ENCODE results near the gene PFAS. TPM values are rescaled to one million over a fixed set of nuclear protein-coding genes. Genes with fewer than 3 reads are reported as not detected.

PFAS gene
- total RNA-seq, 1 donor from 2014 or later: 28.3 TPM

- ATAC-seq (peak; percentile 4), DNase-seq (no peak)
- H3K27ac ChIP-seq: peak overlapping the region; percentile 93
- no peaks in the 10 kb centered on the region for H3K9me3 ChIP-seq
- H3K4me1 ChIP-seq: peaks cover 8% of the 10 kb centered on the region
- no peaks in the 10 kb centered on the region for H3K36me3 ChIP-seq
- H3K27me3 ChIP-seq: no peaks in the 10 kb centered on the region
- peak overlapping the region; percentile 73 for H3K4me3 ChIP-seq
- intact Hi-C loops (cut with DNase I): no loop called here
- TF ChIP-seq, protein P1, sequence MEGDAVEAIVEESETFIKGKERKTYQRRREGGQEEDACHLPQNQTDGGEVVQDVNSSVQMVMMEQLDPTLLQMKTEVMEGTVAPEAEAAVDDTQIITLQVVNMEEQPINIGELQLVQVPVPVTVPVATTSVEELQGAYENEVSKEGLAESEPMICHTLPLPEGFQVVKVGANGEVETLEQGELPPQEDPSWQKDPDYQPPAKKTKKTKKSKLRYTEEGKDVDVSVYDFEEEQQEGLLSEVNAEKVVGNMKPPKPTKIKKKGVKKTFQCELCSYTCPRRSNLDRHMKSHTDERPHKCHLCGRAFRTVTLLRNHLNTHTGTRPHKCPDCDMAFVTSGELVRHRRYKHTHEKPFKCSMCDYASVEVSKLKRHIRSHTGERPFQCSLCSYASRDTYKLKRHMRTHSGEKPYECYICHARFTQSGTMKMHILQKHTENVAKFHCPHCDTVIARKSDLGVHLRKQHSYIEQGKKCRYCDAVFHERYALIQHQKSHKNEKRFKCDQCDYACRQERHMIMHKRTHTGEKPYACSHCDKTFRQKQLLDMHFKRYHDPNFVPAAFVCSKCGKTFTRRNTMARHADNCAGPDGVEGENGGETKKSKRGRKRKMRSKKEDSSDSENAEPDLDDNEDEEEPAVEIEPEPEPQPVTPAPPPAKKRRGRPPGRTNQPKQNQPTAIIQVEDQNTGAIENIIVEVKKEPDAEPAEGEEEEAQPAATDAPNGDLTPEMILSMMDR (IDR thresholded peaks at IDR 0.05): no peak
Observed at GRCh38 chr17:8294814-8295316, 45.8 kb downstream of the PFAS start.

DNA sequence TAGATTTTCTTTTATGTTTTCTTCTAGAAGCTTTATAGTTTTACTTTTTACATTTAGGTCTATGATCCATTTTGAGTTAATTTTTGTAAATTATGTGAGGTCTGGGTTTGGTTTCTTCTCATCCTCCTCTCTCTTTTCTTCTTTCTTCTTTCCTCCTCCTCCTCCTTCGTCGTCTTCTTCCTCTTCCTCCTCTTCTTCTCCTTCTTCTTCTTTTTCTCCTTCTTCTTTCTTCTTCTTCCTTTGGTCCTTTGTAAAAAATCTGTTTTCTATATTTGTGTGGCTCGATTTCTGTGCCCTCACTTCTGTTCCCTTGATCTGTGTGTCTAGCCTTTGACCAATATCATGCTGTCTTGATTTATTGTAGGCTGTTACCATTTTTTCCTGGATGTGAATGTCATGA, 51.1 kb downstream of the PFAS start:
- intact Hi-C loops (cut with DNase I): no loop called here
- H3K4me3 ChIP-seq: no peak overlapping the region
- TF ChIP-seq, protein P1 (IDR thresholded peaks at IDR 0.05): no peak
- H3K4me1 ChIP-seq: no peaks in the 10 kb centered on the region
- H3K36me3 ChIP-seq: no peaks in the 10 kb centered on the region
- no peak for ATAC-seq
- DNase-seq: no peak
- no peak overlapping the region for H3K27ac ChIP-seq
- H3K27me3 ChIP-seq: no peaks in the 10 kb centered on the region
- H3K9me3 ChIP-seq: no peaks in the 10 kb centered on the region

- Histone ChIP-seq H3K4me1 (no peaks in the 10 kb centered on the region), H3K9me3 (no peaks in the 10 kb centered on the region), H3K27ac (no peak overlapping the region), H3K27me3 (no peaks in the 10 kb centered on the region), H3K4me3 (no peak overlapping the region), H3K36me3 (no peaks in the 10 kb centered on the region)
- DNase-seq (no peak), ATAC-seq (peak; percentile 98)
- TF ChIP-seq, protein P1 (IDR thresholded peaks at IDR 0.05): peak; percentile 80
- intact Hi-C loops (cut with DNase I): no loop called here
Observed at GRCh38 chr17:8300627-8301242, 51.6 kb downstream of the PFAS start.

- intact Hi-C loops (cut with DNase I): no loop called here
Observed at GRCh38 chr17:8310601-8311123, 61.6 kb downstream of the PFAS start.

GRCh38 chr17:8311131-8311790, 62.2 kb downstream of the PFAS start:
- Histone ChIP-seq H3K9me3 (no peaks in the 10 kb centered on the region), H3K36me3 (no peaks in the 10 kb centered on the region), H3K27ac (peak overlapping the region; percentile 82), H3K27me3 (peaks cover 36% of the 10 kb centered on the region), H3K4me3 (peak overlapping the region; percentile 42), H3K4me1 (no peaks in the 10 kb centered on the region)
- ATAC-seq (peak; percentile 53), DNase-seq (no peak)
- TF ChIP-seq, protein P1 (IDR thresholded peaks at IDR 0.05): no peak
- intact Hi-C loops (cut with DNase I): no loop called here

More at GRCh38 chr17:8310601-8311123, 61.6 kb downstream of the PFAS start:
- H3K27ac ChIP-seq: peak overlapping the region; percentile 82
- no peaks in the 10 kb centered on the region for H3K9me3 ChIP-seq
- TF ChIP-seq, protein P1 (IDR thresholded peaks at IDR 0.05): no peak
- H3K4me3 ChIP-seq: peak overlapping the region; percentile 42
- DNase-seq (no peak), ATAC-seq (peak; percentile 50)
- no peaks in the 10 kb centered on the region for H3K4me1 ChIP-seq
- no peaks in the 10 kb centered on the region for H3K36me3 ChIP-seq
- peaks cover 35% of the 10 kb centered on the region for H3K27me3 ChIP-seq

All from upper lobe of right lung (tissue), 1 donor.